GM21723 (cell line): ENCODE data around the gene BPIFA1.

ENCODE experiments used
- ATAC-seq: cut with Tn5 transposase; IDR thresholded peaks from one replicate; pipeline ENCODE4 v1.9.1; 2021; ENCODE audit warnings: mild to moderate bottlenecking, moderate library complexity; ENCODE audit not compliant: unreplicated experiment

The BPIFA1 gene

GRCh38 chr20:33277471-33278441 lies 42.0 kb downstream of the BPIFA1 start:
- no peak for ATAC-seq

GRCh38 chr20:33278700-33279099 lies 42.9 kb downstream of the BPIFA1 start:
- ATAC-seq: no peak

- no peak for ATAC-seq
Observed at GRCh38 chr20:33279261-33279910, 43.6 kb downstream of the BPIFA1 start.

- no peak for ATAC-seq
Observed at GRCh38 chr20:33280000-33280680, 44.3 kb downstream of the BPIFA1 start.

GRCh38 chr20:33280775-33281174 lies 45.0 kb downstream of the BPIFA1 start:
- ATAC-seq: no peak

GRCh38 chr20:33281550-33282146 lies 45.9 kb downstream of the BPIFA1 start:
- ATAC-seq: no peak

- ATAC-seq: no peak
Observed at GRCh38 chr20:33282196-33282934, 46.6 kb downstream of the BPIFA1 start.

GRCh38 chr20:33282991-33283555 lies 47.3 kb downstream of the BPIFA1 start, which contains the start of gene BPIFB1:
Gene BPIFB1 (plus strand): TSS chr20:33283214. CDS start chr20:33286074, 2,860 bp downstream.
- no peak for ATAC-seq

- ATAC-seq: no peak
Observed at GRCh38 chr20:33284284-33284683, 48.5 kb downstream of the BPIFA1 start.

GRCh38 chr20:33284937-33285336 lies 49.1 kb downstream of the BPIFA1 start:
- no peak for ATAC-seq

- ATAC-seq: no peak
Observed at GRCh38 chr20:33285861-33286495, 50.2 kb downstream of the BPIFA1 start.

GRCh38 chr20:33287884-33288283 lies 52.1 kb downstream of the BPIFA1 start:
- ATAC-seq: no peak

GRCh38 chr20:33290852-33291251 lies 55.1 kb downstream of the BPIFA1 start:
- ATAC-seq: no peak

- no peak for ATAC-seq
Observed at GRCh38 chr20:33291416-33291815, 55.6 kb downstream of the BPIFA1 start.

GRCh38 chr20:33291830-33292355 lies 56.1 kb downstream of the BPIFA1 start:
- ATAC-seq: no peak
